GM23248 (cell line): ENCODE results near the gene INPP5J.

Experiments used
- EZH2 ChIP-seq: fragments of 200-600 bp; sonication (generic); IDR thresholded peaks from 2 replicates; pipeline ENCODE4 v1.6.1; 2018; ENCODE audit warnings: antibody characterized with exemption, mild to moderate bottlenecking; ENCODE audit not compliant: insufficient read depth, poor library complexity, severe bottlenecking
- EZH2phosphoT487 ChIP-seq: fragments of 200-600 bp; sonication (generic); IDR thresholded peaks from 2 replicates; pipeline ENCODE4 v1.6.1; 2018; ENCODE audit warnings: antibody characterized with exemption, moderate library complexity, mild to moderate bottlenecking, low read depth; ENCODE audit not compliant: insufficient read depth

DNA sequence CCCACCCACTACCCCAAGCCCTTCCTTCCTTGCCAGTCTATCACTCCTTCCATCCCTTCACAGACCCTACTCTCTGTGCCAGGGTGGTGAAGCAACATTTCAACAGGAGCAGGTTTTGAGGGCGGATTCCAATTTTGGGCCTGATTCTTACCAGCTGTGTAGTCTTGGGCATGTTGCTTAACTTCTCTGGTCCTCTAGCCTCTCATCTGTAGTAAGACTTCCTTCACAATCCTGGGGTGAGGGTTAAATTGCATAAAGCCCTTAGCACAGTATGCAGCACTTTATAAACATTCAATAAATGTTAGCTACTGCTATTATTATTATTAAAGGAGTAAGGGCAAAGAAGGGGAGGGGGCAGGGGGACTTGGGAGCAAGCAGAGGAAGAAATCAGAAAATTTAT lies 32.2 kb downstream of the INPP5J start:
- no peak for TF ChIP-seq EZH2
- TF ChIP-seq EZH2phosphoT487: no peak
